GM18868 (cell line): ENCODE measurements around the gene MAP3K3.
A peak's percentile ranks its signal among the peaks of the same experiment; 100 is the strongest.

Experiments used
- ATAC-seq: cut with Tn5 transposase; IDR thresholded peaks from one replicate; pipeline ENCODE4 v1.9.1; 2021; ENCODE audit warnings: mild to moderate bottlenecking, moderate library complexity; ENCODE audit not compliant: unreplicated experiment

The MAP3K3 gene

GRCh38 chr17:63649813-63650212 is 27.6 kb downstream of the MAP3K3 start:
- ATAC-seq: no peak

GRCh38 chr17:63652106-63652505 is 29.9 kb downstream of the MAP3K3 start:
- no peak for ATAC-seq

DNA sequence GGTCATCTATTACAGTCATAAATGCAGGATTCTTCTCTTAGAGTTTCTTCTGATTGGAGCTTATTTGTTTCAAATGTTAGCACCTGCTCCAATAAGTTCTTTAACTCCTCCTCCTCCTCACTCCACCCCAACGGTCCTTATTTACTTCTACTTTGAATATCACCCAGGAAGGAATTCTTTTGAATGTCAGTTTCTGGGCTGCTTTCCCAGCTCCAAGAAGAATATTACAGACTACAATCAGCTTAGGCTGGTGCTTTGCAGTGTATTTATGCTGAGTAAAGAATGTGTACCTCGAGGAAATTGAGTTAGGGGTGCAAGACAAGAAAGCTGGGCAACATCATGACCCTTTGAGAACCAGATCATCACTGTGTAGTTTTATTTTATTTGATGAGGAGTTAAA is 30.8 kb downstream of the MAP3K3 start:
- ATAC-seq: no peak

- no peak for ATAC-seq
These were observed 35.6 kb downstream of the MAP3K3 start for GRCh38 chr17:63657786-63658185.

- ATAC-seq: no peak
These were observed 36.1 kb downstream of the MAP3K3 start for GRCh38 chr17:63658366-63658765.

GRCh38 chr17:63659850-63660249 is 37.6 kb downstream of the MAP3K3 start:
- no peak for ATAC-seq

DNA sequence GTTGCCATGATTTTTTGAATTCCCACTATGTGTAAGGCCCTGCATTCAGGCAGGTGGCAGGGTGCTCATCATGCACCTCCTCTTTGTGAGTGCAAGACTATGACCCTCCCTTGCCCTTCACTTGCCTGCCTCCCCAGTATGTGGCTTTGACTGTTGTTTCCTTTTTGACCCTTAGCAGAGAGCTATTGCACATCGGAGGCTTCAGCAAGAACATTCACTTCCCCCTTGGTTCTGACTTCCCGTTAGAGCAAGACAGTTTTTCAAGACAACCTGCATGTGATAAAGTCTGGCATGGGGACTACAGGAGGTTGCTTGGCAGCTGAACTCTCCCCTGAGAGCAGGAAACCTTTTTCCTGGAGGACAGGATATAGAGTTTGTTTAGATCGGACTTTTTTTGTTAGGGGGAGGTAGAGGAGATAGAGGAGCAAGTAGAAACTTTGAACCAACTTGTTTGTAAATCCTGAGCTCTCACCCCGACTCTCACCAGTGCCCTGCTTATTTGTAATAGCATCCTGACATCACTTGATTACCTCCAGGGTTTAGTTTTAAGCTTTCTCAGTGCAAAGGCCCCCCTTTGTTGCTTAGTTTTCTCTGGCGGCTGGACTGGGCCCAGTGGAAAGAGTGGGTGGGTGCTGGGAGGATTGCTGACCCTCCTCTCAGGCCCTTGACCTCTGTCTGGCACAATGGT is 43.5 kb downstream of the MAP3K3 start:
- no peak for ATAC-seq

DNA sequence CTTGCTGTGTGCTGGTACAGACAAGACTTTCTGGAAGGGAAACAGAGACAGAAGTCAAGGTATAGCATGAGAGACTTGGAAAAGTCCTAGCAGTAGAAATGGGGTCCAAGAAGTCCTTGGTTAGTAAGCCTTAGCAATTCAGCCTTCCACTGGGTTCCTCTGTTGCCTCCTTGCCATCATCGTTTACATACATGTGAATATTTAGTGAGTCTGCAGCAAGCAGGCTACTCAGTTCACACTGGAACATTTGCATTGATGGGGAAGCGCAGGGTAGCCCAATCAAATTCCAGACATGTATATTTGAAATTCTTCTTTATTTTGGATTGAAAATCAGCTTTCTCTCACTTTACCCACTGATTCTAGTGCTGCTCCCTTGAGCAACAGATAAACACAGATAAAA is 50.6 kb downstream of the MAP3K3 start:
- no peak for ATAC-seq

DNA sequence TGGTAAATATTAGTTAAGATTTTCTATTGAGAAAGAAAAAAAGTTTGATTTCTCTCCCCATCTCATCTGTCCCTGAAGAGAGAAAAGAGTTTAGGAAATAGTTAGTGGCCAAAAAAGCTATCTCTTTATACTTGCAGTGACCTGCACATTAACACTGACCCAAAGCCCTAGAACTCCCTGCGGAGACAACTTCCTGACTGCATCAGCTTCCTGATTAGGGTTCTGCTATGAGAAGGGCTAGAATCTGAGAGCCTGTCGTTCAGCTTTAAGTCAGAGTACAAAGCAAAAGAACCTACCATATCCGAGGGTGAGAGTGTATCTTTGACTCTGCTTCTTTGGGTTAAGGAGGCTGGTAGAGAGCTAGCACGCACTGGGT is 53.0 kb downstream of the MAP3K3 start:
- ATAC-seq: no peak

DNA sequence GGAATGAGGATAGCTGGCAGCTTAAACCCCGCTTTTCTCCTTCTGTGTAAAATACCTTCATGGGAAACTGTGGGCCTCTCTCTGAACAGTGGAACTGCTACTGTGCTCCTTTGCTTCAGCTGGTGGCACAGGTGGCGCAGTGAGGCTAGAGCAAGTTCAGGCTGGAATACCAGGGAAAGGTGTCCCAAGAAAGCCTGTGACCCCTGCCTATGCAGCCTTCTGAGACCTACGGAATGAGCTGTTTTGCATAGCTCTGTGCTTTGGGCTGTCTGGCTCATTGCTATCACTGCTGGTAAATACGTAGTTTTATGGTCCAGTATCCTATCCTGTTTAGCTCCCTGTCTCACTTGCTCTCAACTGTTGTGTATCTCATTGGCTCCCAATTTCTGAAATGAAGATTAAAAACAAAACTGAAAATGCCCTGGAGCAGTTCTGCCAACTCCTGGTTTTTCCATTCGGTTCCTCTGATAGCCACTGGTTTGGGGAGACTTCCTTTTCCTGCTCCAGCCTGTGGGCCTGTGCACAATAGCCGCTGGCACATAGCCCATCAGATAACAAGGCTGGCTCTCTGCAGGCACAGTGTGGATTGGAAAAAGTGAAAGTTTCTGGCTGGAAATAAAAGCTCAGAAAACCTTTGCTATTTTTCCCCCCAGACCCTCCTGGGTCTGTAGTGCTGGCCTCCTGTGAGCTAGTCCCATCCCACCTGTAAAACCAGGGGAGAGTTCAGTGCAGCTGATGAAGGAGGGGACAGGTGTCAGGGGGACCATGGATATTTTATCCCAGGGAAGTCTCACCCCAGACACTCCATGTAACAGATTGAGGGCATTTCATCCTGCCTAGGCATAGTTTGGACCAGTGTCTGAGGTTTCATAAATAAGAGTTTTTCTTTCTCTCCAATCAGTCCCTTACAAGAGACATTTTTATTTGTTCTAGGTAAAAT is 53.7 kb downstream of the MAP3K3 start:
- no peak for ATAC-seq

GRCh38 chr17:63676584-63676983 is 54.4 kb downstream of the MAP3K3 start:
- ATAC-seq: no peak

DNA sequence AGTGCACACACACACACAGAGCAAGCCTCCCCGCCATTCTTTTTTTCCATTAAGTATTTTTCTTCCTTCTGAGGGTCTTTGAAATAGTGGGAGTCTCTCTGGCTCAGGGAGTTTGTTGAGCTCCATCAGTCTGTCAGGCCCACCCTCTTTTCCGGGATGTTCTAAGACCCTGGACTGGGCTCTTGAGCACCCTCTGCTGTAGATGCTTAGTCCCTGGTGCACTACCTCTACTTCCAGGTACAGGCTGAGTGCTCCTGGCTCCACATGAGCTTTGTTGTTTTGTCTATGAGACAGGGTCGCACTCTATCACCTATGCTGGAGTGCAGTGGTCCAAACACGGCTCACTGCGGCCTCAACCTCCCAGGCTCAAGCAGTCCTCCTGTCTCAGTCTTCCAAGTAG is 57.0 kb downstream of the MAP3K3 start:
- ATAC-seq: no peak

GRCh38 chr17:63680700-63681099 is 58.5 kb downstream of the MAP3K3 start:
- no peak for ATAC-seq

DNA sequence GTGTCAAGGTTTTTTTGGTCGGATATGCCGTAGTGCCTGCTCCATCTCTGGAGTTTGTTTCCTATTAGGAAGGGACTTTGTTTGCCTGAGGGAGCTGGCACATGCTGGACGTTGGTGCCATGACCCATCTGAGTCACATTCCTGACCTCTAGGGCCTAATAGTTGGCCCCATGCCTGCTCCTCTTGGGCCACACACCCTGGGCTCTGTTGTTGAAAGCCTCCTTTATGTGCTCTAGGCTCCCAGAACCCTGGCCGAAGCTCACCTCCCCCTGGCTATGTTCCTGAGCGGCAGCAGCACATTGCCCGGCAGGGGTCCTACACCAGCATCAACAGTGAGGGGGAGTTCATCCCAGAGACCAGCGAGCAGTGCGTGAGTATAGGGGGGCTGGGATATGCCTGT is 59.3 kb downstream of the MAP3K3 start:
- no peak for ATAC-seq

DNA sequence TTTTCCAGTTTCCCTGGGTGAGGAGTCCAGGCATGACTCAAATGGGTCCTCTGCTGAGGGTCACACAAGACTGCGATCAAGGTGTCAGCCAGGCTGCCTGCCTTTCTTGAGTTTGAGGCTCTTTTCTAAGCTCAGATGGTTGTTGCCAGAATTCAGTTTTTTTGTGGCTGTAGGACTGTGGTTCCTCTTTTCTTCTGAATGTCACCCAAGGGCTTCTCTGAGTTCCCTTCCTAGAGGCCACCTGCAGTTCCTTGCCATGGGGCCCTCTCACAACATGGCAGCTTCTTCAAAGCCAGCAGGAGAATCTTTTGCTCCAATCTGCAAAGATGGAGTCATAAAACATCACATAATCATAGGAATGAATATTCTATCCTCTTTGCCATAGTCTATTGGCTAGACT is 60.2 kb downstream of the MAP3K3 start:
- ATAC-seq: no peak

GRCh38 chr17:63682981-63683380 is 60.8 kb downstream of the MAP3K3 start:
- ATAC-seq: no peak

DNA sequence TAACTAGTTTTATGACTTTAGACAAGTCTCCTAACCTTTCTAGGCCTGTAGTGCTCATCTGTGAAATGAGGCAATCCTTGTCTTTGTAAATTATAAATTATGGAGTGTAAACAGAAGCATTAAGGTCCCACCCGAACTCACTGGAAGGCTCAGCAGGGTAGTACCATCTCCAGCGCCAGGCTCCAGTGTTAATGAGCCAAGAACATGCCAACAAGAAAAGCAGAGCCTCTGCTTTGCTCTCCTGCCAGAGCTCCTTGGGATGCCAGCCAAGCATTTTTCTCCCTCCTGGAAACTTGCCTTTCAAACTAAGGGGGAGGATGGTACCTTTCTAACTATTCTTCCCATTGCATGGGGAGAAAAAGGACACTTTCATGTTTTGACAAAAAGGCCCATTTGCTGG is 62.8 kb downstream of the MAP3K3 start:
- no peak for ATAC-seq

GRCh38 chr17:63685578-63685977 is 63.4 kb downstream of the MAP3K3 start:
- no peak for ATAC-seq

GRCh38 chr17:63686138-63686685 is 64.0 kb downstream of the MAP3K3 start:
- no peak for ATAC-seq

GRCh38 chr17:63688396-63689020 is 66.3 kb downstream of the MAP3K3 start:
- peak; percentile 51 for ATAC-seq

DNA sequence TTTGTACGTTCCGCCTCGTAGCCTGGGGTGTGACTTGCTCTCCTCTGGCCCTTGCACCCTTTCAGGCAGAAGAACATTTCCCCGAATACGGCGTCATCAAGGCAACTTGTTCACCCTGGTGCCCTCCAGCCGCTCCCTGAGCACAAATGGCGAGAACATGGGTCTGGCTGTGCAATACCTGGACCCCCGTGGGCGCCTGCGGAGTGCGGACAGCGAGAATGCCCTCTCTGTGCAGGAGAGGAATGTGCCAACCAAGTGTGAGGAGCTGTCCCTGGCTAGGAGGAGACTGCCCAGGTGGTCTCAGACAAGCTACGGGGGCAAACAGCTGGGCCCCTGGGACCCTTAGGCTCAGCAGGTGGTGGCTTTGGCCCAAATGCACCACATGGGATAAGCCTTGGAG is 67.3 kb downstream of the MAP3K3 start:
- no peak for ATAC-seq
